GM19099 (cell line): ENCODE data around the gene PCDH18.

ENCODE experiments used
- POLR2A ChIP-seq: IDR thresholded peaks from 3 replicates; pipeline ENCODE4 v1.6.1; 2011; ENCODE audit warnings: low read depth; ENCODE audit not compliant: insufficient read length; ENCODE audit errors: extremely low read depth

The PCDH18 gene

DNA sequence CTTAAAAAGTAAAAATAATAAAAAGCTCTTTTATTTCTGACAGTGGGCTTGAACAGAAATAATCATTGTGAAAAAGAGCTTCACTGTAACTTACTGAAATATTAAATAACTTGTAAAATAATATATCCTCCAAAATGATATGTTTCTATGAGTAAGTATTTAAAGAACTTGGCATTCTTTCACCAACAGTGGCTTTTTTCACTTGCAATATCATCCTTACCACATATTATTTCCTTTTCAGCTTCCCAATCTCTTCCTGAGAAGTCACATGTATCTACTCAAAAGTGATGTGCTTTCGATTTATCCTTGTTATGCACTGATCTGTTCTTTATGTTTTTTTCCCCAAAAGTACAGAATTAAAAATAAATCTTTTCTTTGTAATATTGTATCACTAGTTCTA lies 2.2 kb upstream of the PCDH18 start:
- TF ChIP-seq POLR2A, result no peak

DNA sequence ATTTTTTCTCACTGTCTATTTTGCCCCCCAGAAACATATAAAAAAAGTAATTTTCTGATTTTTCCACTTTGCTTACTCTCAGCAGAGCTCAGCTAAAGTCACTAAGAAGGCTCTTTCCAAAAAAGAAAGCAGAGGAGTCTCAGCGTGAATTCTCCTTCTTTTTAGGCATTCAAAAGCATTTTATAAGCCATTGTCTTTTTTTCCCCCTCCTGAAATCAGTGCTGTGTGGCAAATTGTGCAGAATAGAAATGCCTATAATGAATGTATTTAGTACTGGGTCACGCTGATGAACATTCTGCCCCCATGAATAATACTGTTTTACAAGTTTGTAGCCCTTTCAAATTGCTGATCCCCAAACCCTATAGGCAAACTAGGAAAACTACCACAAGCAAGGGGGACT lies 1.6 kb upstream of the PCDH18 start:
- TF ChIP-seq POLR2A, result no peak

DNA sequence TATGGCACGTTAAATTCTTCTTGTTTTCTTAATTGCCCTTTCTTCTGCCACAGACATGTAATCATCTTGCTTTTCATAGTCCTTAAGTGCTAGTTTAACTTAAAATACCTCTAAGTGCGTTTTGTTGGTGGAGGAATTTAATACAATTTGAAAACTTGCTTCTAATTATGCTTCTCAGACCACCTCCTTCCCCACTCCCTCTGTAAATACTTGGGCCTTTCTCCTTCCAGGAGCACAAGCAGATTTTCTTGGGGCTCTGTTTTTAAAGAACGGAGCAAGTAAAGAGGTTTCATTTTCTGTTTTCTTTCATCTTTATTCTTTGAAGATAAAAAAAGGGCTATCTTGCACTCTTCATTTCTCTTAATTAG lies 559 bp upstream of the PCDH18 start:
- no peak for TF ChIP-seq POLR2A

DNA sequence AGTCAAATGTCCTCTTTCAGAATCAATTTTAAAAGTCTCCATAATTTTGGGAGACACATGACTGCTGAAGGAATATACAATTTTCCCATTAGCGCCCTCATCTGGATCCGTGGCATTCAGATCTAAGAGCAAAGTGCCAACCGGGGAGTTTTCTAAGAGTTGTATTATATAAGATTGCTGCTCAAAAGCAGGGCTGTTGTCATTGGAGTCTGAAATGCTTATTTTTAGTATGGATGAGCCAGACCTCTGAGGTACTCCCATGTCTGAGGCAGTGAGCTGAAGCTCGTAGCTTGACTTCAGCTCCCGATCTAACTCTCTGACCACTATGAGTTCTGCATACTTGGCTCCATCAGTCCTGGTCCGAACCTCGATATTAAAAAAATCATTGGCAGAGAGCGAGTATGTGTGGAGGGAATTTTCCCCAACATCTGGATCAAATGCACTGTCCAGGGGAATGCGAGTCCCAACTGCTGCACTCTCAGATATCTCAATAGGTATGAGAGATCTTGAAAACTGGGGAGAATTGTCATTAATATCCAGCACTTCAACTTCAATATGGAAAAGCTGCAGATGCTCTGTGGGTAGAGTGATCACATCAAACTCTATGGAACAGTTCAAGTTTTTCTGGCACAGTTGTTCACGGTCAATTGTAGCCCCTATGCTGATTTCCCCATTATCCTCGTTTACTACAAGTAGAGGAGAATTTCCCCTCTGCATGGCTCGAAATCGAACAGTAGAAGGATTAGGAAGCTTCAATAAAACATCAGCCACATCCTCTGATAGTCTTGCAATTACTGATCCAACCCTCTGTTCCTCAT lies 917 bp downstream of the PCDH18 start:
- no peak for TF ChIP-seq POLR2A

DNA sequence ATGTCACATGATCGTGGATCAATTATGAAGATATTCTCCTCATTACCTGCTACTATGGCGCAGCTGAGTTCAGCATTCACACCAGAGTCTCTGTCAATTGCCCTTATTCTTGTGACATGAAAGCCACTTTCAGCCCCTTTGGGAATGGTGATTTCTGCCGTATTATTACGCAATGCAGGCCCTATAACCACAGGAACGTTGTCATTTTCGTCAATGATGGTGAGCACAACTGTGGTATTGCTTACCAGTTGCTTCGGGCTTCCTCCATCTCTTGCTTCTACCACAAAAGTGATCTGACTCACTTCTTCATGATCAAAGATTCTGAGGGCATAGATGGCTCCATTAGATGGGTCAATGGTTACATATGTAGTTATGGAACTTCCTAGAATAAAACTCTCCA lies 2.1 kb downstream of the PCDH18 start:
- no peak for TF ChIP-seq POLR2A

DNA sequence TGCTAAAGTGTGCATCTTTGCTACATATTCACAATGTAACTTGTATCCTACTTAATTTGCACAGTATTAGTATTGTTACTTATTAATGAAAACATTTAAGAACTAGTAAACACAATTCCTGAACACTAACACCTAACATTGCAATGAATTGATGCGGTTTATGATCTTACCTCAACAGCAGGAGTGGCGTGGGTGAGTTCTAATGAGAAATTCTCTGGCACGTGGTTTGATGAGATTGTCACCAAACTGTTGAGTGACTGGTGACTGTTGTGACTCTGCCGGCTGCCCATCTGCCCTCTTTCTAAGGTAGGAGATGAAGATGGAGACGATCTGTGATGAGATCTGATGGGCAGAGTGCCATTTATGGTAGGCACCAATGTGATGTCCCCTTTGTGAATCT lies 2.9 kb downstream of the PCDH18 start:
- no peak for TF ChIP-seq POLR2A

DNA sequence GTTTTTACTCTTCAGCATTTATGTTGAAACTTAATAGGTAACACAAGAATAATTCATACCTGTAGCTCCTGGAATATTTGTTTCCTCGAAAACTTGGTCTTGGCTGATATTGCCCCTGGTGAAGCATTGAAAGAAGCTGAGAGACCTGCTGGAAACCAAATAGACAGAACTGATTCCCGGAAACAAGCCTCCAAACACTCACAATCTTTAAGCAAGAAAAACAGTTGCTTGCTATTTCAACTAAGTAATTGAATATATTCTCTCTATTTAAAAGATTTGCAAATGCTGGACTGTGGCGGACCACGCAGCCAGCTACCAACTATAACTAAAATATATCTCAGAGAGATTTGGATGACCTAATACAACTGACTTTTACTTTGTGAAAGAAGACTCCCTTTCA lies 3.6 kb downstream of the PCDH18 start:
- no peak for TF ChIP-seq POLR2A

DNA sequence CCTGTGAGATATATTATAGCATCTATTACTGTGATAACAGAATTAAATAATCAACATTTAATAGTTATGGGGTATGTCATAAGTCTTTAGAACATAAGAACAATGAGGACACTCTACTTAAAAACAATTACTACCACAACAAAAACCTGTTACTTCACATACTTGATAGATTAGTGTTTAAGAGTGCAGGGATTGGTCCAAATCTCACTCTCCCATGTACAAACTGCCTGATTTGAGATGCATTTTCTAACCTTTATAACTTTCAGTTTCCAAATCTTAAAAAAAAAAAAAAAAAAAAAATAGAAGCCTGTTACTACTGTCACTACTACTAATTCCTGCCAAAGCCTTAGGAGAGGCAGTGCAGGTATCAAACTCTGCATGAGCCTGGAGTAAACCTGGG lies 5.6 kb downstream of the PCDH18 start:
- TF ChIP-seq POLR2A, result no peak

DNA sequence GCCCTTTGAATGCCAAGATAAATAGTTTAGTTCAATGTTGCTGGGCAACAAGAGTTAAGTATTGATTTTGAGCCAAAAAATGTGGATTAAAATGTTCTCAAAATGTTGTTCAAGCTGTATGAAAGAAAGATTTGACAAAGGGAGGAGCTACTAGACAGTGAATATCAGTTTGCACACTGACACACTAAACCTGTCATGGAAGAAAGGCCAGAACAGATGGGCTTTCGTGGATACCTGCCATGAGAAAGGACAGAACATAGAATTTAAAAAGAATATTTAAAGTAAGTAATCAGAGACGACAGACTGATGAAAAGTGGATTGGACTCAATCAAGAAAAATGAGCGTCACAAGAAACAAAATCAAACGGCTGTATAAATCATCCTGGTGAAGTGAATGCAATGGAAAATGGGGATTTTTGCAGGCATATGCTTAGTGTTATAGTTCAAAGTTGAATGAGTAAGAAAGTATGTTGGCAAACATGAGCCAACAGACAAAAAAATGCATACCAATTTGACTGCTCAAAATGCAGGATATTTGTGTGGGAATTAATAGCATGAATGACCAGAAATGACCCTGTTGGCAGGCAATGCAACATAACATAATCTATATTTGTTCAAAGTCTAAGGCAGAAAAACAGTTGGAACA lies 7.4 kb downstream of the PCDH18 start:
- no peak for TF ChIP-seq POLR2A

DNA sequence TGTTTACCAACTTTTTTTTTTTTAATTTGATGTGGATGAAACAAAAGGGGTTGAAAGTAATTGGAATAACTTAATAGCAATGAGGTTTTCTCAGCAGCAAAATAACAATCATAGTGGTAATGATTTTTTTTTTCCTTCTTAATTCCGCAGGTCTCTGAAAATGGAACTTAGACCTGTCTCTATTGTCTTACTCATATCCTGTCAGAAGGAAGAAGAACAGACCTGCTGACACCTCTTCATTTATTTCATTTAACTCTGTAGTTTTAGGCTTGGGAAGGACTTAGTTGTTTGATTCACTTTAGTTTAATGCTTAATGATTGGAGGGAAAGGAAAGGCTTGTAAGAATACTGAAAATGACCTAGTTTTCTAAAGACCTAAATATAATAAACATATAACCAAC lies 9.0 kb downstream of the PCDH18 start:
- TF ChIP-seq POLR2A, result no peak

DNA sequence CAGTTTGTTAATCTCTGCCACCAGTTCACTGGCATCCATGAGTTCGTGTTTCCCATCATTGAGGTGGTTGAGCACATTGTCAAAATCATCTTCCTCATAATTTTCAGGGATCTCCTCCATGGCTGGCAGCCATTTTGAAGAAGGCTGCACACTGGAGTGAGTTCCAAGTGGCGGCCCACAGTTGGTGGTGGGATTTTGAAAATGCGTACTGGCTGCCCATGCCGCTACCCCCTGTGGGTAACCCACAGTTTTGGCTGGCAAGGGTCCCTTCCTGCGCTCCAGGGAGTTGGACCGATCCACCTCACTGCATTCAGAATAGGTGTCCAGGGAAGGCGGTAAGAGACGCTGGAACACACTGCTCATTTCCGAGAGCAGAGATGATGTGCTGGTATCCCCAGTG lies 11.2 kb downstream of the PCDH18 start:
- no peak for TF ChIP-seq POLR2A

DNA sequence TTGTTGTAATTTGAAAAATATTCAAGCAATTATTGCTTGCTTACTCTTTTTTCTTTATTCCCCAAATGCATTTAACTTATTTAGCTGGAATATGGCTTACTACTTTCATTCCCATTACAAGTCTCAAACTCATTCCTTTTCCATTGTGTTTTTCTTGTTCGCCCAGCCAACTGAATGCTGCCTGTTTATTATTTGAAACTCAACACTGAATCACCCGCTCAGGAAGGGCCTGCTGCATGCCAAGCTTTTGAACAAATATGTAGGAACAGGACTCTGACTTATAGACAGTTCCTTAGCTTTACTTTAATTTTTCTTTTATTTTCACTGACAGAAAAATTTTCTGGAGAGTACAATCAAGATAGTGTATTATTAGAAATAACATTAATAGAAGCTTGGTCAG lies 12.9 kb downstream of the PCDH18 start:
- no peak for TF ChIP-seq POLR2A

DNA sequence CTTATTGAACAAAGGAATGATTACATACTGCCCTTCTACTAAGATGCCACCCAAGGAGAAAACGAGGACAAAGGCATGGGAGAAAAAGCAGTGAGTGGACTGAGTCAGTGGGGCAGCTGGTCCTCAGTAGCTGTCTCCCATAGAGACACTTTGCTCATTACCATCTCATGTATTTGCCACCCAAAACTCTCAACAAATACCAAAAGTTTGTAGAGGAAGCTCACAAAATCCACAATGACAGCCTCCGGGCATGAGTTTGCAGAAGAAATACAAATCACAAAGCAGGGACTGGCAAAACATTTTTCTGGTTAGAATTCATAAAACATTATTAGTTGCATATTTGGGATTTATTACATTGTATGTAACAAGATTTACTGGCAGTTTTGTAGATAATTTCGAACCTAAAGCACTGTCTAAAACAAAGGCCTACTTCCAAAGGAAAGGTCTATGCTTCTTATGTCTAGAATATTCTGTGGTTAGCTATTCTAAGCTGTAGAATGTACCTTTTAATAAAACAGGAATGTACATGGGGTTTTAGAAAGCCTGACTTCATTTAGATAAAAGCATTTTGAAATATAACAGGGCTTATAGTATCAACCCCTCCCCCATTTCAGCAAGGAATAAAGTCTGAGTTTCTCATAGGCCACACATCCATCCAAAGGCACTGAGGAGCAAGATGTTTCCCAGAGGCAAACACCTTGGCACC lies 17.7 kb downstream of the PCDH18 start:
- TF ChIP-seq POLR2A, result no peak

DNA sequence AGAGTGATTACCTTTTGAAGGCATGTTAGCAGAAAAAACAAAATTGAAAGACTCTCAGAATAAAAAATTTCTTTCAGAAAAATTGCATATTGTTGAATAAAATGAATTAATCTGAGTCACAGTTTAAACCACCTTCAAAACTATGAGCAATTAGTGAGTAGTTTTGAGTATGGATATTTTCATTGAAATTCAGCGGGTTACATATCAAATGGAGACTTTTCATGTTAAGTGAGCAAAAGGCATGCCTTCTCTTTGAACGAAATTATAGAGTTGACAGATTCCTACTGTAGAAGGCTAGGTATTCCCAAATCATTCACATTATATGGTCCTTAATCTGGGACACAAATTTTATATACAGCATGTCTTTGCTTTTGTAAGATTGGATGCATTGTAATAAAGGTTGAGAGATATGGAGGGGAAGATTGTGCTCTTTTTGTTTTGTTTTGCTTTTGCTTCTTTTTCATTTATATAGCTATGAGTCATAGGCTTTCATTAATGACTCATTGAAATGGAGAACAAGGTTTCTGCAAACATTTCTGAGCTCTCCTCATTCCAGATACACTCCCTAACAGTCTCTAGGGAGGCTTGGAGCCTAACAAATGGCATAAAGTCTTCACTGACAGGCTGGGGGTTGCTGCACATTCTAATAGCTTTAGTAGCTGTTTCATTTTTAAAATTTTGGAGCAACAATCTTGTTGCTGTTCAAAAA lies 21.6 kb downstream of the PCDH18 start:
- TF ChIP-seq POLR2A, result no peak

DNA sequence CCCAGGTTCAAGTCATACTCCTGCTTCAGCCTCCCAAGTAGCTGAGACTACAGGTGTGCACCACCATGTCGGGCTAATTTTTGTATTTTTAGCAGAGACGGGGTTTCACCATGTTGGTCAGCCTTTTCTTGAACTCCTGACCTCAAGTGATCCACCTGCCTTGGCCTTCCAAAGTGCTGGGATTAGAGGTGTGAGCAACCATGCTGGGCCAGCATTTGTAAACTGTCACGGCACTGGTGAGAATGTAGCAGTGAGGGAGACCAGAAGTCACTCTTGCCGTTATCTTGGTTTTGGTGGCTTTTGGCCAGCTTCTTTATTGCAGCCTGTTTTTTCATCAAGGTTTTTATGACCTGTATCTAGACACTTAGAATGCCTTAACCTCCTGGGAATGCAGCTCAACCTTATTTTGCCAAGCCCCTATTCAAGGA lies 22.4 kb downstream of the PCDH18 start:
- no peak for TF ChIP-seq POLR2A

DNA sequence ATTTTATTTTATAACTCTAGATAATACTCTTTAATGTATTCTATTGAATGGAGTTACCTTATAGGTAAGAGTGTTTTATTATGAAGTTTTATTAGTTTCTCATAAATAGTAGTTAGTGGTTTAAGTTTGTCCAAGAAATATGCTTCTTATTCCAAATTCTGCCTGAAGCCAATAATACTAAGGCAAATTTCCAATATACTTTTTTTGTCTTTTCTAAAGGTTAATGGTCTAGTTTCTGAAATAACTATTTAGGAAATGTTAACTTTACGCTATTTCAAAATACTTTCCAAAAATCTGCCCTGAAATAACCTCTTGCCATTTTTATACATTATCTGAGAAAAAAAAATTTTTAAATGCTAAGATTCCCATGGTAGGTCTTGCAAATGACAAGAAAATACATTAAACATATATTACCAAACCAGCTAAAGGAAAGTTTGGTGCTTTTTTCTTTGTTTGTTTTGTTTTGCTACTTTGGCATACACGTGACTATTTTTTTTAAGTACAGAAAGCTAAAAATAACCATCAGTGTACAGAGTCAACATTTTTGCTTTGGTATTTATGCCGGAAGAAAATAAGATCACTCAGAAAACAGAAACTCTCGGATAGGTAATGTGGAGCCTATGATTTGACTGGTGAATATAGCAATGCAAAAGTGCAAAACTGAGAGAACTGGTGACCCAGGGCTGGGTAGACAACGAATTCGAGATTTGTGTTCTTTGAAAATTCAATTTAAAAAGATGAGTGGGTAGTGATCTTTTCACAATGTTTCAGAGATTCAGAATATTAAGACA lies 29.8 kb downstream of the PCDH18 start:
- TF ChIP-seq POLR2A, result no peak
